AG04450 (cell line): ENCODE results near the gene RAB40C. TPM values are rescaled to one million over a fixed set of nuclear protein-coding genes. Genes with fewer than 3 reads are reported as not detected.

ENCODE experiments used
- CTCF ChIA-PET: fragments of 300-600, 350-600 bp; formaldehyde crosslinking; extraction: SDS; loops from one replicate; lab custom pipeline; 2022; ENCODE audit warnings: antibody characterized with exemption, inconsistent platforms; lab: Charles Lee
- POLR2A ChIA-PET: fragments of 350-600 bp; formaldehyde crosslinking; extraction: SDS; loops from one replicate; lab custom pipeline; 2021; ENCODE audit warnings: antibody characterized with exemption, inconsistent platforms; lab: Yijun Ruan, JAX
- DNase-seq: peaks from one replicate; pipeline ENCODE4 v3.0.0-alpha.2; 2011; ENCODE audit warnings: low read depth, low spot score
- H3K27ac ChIP-seq: one replicate; pipeline ENCODE4 v1.5.1; 2012; ENCODE audit warnings: low read depth, low read length, control low read depth
- H3K27me3 ChIP-seq: one replicate; pipeline ENCODE4 v1.6.0; 2012; ENCODE audit warnings: low read length; ENCODE audit not compliant: control insufficient read depth, insufficient read depth
- H3K4me3 ChIP-seq: 2 replicates; pipeline ENCODE4 v1.5.1; 2011; ENCODE audit warnings: mild to moderate bottlenecking, low read depth, low read length, control low read depth
- H3K9me3 ChIP-seq: 2 replicates; pipeline ENCODE4 v1.5.1; 2012; ENCODE audit warnings: low read length; ENCODE audit not compliant: control insufficient read depth, insufficient read depth
- polyA plus RNA-seq: library from polyadenylated mRNA; depleted of rRNA; stranded (reverse); fragments of >200 nt; gene quantifications from 2 replicates; pipeline ENCODE4 v1.2.3, GENCODE V29; 2011
- TF ChIP-seq, protein P1 (sequence below): IDR thresholded peaks from 2 replicates; pipeline ENCODE4 v1.5.1; 2011; ENCODE audit warnings: low read depth, low read length, control low read depth, inconsistent platforms

RAB40C gene
- polyA plus RNA-seq, 1 experiment: 4.2 TPM

GRCh38 chr16:621526-622105 lies 31.8 kb downstream of the RAB40C start:
- no peaks in the 10 kb centered on the region for H3K27me3 ChIP-seq
- TF ChIP-seq, protein P1, sequence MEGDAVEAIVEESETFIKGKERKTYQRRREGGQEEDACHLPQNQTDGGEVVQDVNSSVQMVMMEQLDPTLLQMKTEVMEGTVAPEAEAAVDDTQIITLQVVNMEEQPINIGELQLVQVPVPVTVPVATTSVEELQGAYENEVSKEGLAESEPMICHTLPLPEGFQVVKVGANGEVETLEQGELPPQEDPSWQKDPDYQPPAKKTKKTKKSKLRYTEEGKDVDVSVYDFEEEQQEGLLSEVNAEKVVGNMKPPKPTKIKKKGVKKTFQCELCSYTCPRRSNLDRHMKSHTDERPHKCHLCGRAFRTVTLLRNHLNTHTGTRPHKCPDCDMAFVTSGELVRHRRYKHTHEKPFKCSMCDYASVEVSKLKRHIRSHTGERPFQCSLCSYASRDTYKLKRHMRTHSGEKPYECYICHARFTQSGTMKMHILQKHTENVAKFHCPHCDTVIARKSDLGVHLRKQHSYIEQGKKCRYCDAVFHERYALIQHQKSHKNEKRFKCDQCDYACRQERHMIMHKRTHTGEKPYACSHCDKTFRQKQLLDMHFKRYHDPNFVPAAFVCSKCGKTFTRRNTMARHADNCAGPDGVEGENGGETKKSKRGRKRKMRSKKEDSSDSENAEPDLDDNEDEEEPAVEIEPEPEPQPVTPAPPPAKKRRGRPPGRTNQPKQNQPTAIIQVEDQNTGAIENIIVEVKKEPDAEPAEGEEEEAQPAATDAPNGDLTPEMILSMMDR: no peak
- H3K9me3 ChIP-seq: peaks cover 10% of the 10 kb centered on the region; the same call in 1 of the 2 replicates
- POLR2A ChIA-PET: interaction anchor here (0.6 kb wide), 1 partner anchor 12 kb away, joined by 4 read pairs; no protein-coding TSS in a partner anchor
- DNase-seq: no peak
- no peak overlapping the region; the same call in 1 of the 2 replicates for H3K4me3 ChIP-seq
- H3K27ac ChIP-seq: peak overlapping the region; percentile 61
- CTCF ChIA-PET: no interaction called here

DNA sequence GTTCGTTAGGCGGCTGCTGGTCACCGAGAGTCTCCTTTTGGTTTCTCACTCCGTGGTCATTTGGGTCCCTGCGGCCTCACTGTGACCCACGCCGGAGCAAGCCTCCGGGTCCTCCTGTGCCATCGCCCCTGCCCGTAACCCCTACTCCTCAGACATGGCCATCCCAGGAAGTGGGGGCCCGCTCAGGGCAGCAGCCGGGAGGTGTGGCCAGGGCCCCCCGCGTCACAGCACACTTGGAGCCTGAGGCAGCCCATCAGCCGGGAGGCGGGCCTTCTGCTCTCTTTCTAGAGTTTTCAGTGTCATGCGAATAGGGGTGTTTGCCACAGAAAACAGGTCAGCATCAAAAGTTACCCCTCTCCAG lies 33.0 kb downstream of the RAB40C start:
- TF ChIP-seq, protein P1: no peak
- H3K27me3 ChIP-seq: no peaks in the 10 kb centered on the region
- CTCF ChIA-PET: no interaction called here
- H3K9me3 ChIP-seq: peaks cover 18% of the 10 kb centered on the region; the same call in 1 of the 2 replicates
- POLR2A ChIA-PET: no interaction called here
- H3K27ac ChIP-seq: no peak overlapping the region
- DNase-seq: no peak
- no peak overlapping the region for H3K4me3 ChIP-seq

DNA sequence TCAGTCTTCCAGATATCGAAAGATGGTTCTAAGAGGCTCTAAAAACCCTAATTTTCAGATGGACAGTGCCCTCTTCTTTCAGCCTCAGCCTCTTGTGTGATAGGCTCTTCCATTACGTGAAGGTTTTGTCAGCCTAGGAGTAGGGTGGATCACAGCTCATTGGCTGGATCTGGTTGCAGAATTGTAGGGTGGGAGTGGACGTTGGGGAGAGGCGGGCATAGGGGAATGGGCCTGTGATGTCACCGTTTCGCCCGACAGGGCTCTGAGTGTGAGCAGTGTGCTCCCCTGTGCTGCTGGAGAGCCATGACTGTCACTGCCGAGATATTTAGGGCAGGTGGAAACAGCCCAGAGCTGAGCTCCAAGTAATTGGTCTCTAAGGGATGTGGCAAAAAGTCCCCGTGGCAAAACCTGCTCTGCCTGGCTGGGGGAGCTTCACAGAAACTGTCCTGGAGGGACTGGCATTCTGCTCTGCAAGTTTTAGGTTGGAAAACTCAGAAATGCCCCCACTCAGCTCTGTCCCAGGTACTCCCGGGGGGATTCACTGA lies 34.7 kb downstream of the RAB40C start:
- no peak for DNase-seq
- ChIA-PET CTCF (no interaction called here), POLR2A (no interaction called here)
- Histone ChIP-seq H3K4me3 (no peak overlapping the region), H3K9me3 (peaks cover 20% of the 10 kb centered on the region; the same call in 1 of the 2 replicates), H3K27me3 (no peaks in the 10 kb centered on the region), H3K27ac (no peak overlapping the region)
- TF ChIP-seq, protein P1: no peak

DNA sequence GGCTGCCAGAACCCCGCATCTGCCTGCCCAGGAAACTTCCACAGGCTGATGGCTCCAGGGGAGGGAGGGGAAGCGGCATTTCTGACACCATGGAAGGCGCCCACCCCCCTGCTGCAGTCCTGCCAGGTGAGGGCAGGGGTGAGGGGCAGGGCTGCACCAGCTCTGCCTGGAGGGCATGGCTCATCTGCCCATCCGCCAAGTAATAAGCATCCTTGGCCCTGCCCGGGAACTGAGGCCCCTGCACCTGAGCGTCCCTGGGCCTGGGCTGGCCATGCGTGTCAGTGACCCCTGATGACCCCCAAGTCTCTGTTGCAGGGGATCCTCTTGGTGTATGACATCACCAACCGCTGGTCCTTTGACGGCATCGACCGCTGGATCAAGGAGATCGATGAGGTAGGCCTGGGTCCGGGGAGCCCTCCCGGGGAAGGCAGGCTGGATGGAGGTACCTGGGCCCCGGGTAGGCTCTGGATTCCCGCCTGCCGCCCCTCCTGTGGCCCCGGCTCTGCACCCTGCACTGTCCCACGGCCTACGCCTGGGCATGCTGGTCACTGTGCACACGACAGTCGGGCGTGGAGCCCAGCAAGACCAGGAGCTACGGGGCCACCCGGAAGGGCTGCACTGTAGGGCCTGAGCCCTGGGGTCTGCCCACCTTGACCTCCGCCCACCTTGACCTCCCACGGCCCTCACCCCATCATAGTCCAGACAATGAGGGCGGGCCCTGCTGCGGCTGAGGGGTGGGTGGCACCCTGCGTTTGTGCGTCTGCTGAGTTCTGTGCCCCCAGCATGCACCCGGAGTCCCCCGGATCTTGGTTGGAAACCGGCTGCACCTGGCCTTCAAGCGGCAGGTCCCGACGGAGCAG lies 35.5 kb downstream of the RAB40C start:
- no peak for DNase-seq
- ChIA-PET CTCF (no interaction called here), POLR2A (no interaction called here)
- TF ChIP-seq, protein P1: no peak
- Histone ChIP-seq H3K27me3 (no peaks in the 10 kb centered on the region), H3K9me3 (peaks cover 20% of the 10 kb centered on the region; the same call in 1 of the 2 replicates), H3K4me3 (no peak overlapping the region), H3K27ac (no peak overlapping the region)
